ENCODE measurements around the gene MLLT6. TPM values are rescaled to one million over a fixed set of nuclear protein-coding genes. Genes with fewer than 3 reads are reported as not detected.

The MLLT6 gene
- total and polyA plus RNA-seq, 2 of the 4 experiments (the other 2 are of a cell fraction), result 7.2 to 21.2 TPM

DNA sequence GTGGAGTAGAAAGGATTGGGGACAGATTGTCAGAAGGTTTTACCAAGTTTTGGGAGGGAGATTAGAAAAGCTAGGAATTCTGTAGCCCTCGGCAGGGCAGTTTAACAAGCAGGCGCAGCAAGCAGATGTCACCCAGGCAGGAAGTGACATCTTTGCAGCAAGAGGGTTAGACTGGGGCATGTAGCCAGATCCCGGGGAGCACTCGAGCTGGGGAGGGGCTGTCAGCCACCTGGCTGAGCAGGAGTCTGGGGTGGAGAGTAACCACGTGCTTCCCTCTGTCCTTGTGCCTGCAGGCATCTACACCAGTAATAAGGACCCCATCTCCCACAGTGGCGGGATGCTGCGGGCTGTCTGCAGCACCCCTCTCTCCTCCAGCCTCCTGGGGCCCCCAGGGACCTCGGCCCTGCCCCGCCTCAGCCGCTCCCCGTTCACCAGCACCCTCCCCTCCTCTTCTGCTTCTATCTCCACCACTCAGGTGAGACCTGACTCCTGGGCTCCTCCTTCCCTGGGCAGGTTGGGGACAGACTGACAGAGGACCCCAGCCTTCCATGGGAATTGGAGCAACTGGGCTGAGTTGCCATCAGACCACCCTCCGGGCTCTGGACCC lies 12.2 kb downstream of the MLLT6 start:
- Histone ChIP-seq H3K4ac (ENCODE audit: low read depth, low read length) (no peak overlapping the region), H4K5ac (ENCODE audit: low read depth, low read length) (no peak overlapping the region), H2AFZ (replicated peaks; ENCODE audit: low read length, poor library complexity) (no peak overlapping the region), H3K4me2 (ENCODE audit: low read depth, low read length) (no peak overlapping the region), H3K36me3 (ENCODE audit: control insufficient read depth, insufficient read depth, low read length) (peaks cover 71% of the 10 kb centered on the region), H4K20me1 (ENCODE audit: insufficient read depth, low read length) (no peaks in the 10 kb centered on the region), H3K9ac (ENCODE audit: low read depth, low read length) (no peak overlapping the region), H3K27me3 (ENCODE audit: control insufficient read depth, insufficient read depth, low read length) (no peaks in the 10 kb centered on the region), H3K18ac (ENCODE audit: low read depth, low read length) (no peak overlapping the region), H2BK5ac (ENCODE audit: low read depth, low read length, poor library complexity, severe bottlenecking) (no peak overlapping the region), H3K9me3 (ENCODE audit: control insufficient read depth, insufficient read depth, low read length) (no peaks in the 10 kb centered on the region), H2AK9ac (replicated peaks; ENCODE audit: low read depth, low read length, poor library complexity) (no peak overlapping the region), H3K4me3 (ENCODE audit: insufficient read depth, low read depth, low read length) (no peak overlapping the region), H3K27ac (ENCODE audit: insufficient read depth, low read length) (no peak overlapping the region), H4K8ac (ENCODE audit: low read depth in 2 of 2, low read length in 2 of 2) (no peak overlapping the region), H3K14ac (replicated peaks; ENCODE audit: low read depth, low read length) (no peak overlapping the region), H2BK15ac (ENCODE audit: low read depth, low read length) (no peak overlapping the region), H3K4me1 (ENCODE audit: control insufficient read depth, insufficient read depth, low read length) (no peaks in the 10 kb centered on the region), H2BK20ac (ENCODE audit: low read depth, low read length) (no peak overlapping the region), H4K91ac (ENCODE audit: insufficient read depth, low read depth, low read length) (no peak overlapping the region), H2AK5ac (ENCODE audit: low read depth, low read length) (no peak overlapping the region), H3K23ac (ENCODE audit: low read depth, low read length) (no peak overlapping the region), H3K79me1 (ENCODE audit: low read depth in 1 of 2, low read length in 2 of 2) (no peaks in the 10 kb centered on the region), H3K9me1 (ENCODE audit: insufficient read depth, low read length) (no peaks in the 10 kb centered on the region), H2BK120ac (ENCODE audit: low read depth, low read length) (no peak overlapping the region), H3K56ac (ENCODE audit: extremely low read depth, insufficient read depth, low read length) (no peak overlapping the region)
- ATAC-seq (ENCODE audit: low read depth) (no peak), DNase-seq (no peak)
- no TSS peak for BruUV-seq (replicated peaks)
- TF ChIP-seq CEBPB (IDR thresholded peaks at IDR 0.05; ENCODE audit: low read depth, low read length) (no peak), CHD1 (IDR thresholded peaks at IDR 0.05; ENCODE audit: low read depth, low read length) (no peak), RFX5 (IDR thresholded peaks at IDR 0.05; ENCODE audit: low read depth, low read length) (no peak), RAD21 (IDR thresholded peaks at IDR 0.05; ENCODE audit: low read length) (no peak), MAFK (IDR thresholded peaks at IDR 0.05; ENCODE audit: low read depth, low read length) (no peak), RCOR1 (IDR thresholded peaks at IDR 0.05; ENCODE audit: insufficient replicate concordance, low read length) (no peak), SMC3 (IDR thresholded peaks at IDR 0.05; ENCODE audit: low read depth, low read length) (no peak), MAZ (IDR thresholded peaks at IDR 0.05; ENCODE audit: borderline replicate concordance, low read depth, low read length) (no peak)
- TF ChIP-seq, protein P1, sequence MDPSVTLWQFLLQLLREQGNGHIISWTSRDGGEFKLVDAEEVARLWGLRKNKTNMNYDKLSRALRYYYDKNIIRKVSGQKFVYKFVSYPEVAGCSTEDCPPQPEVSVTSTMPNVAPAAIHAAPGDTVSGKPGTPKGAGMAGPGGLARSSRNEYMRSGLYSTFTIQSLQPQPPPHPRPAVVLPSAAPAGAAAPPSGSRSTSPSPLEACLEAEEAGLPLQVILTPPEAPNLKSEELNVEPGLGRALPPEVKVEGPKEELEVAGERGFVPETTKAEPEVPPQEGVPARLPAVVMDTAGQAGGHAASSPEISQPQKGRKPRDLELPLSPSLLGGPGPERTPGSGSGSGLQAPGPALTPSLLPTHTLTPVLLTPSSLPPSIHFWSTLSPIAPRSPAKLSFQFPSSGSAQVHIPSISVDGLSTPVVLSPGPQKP (IDR thresholded peaks at IDR 0.05; ENCODE audit: borderline replicate concordance, low read depth, low read length), result no peak
- WGBS, 2 experiments (ENCODE audit: extremely low coverage in 2 of 2, insufficient read length in 1 of 2), result 95% methylated on average over 6 of the region's 12 CpGs; no CpG with 5 or more reads in 1 of the 2 experiments
- dilution Hi-C loops (cut with HindIII; ENCODE audit: low sequenced_read_pairs, unreplicated experiment) (no loop called here), intact Hi-C loops (cut with micrococcal nuclease) (no loop called here), in situ Hi-C loops (cut with MboI; ENCODE audit: low sequenced_read_pairs) (no loop called here)
- ChIA-PET POLR2A (ENCODE audit: unreplicated experiment) (no interaction called here), CTCF (no interaction called here)
